ENCODE data around the gene AK8. TPM values are rescaled to one million over a fixed set of nuclear protein-coding genes. Genes with fewer than 3 reads are reported as not detected.

The AK8 gene
- total RNA-seq, 1 experiment from 2014 or later = not detected

GRCh38 chr9:132820169-132820944 is 57.7 kb downstream of the AK8 start:
- H3K27me3 ChIP-seq (replicated peaks; ENCODE audit: insufficient read depth, low read depth, low read length, poor library complexity) = peaks cover 54% of the 10 kb centered on the region
- no peak overlapping the region for H3K27ac ChIP-seq (ENCODE audit: low read depth, low read length, poor library complexity, severe bottlenecking)
- no peak for TF ChIP-seq CTCF (conservative IDR thresholded peaks at IDR 0.05; ENCODE audit: low read depth, low read length)
- TF ChIP-seq EZH2 (IDR thresholded peaks at IDR 0.05; ENCODE audit: borderline replicate concordance, low read depth, low read length, poor library complexity, severe bottlenecking) = no peak
- no peaks in the 10 kb centered on the region for H3K36me3 ChIP-seq (ENCODE audit: insufficient read depth, low read length, poor library complexity, severe bottlenecking)
- CTCF ChIA-PET = interaction anchor here (0.6 kb wide), 1 partner anchor 1517 kb away, joined by 5 read pairs; no protein-coding TSS in a partner anchor
- no peaks in the 10 kb centered on the region for H3K4me1 ChIP-seq (ENCODE audit: insufficient read depth, low read length, poor library complexity, severe bottlenecking)
- no peak for DNase-seq (ENCODE audit: low spot score)
- no peak overlapping the region for H3K4me3 ChIP-seq (ENCODE audit: low read depth, low read length, poor library complexity, severe bottlenecking)
- H3K9me3 ChIP-seq (ENCODE audit: low read depth, low read length, poor library complexity, severe bottlenecking) = no peaks in the 10 kb centered on the region
- intact Hi-C loops (cut with micrococcal nuclease; ENCODE audit: unreplicated experiment) = no loop called here
- POLR2A ChIA-PET (ENCODE audit: low non-redundant PET) = no interaction called here
- BruUV-seq (replicated peaks) = no TSS peak

- Histone ChIP-seq H3K27ac (ENCODE audit: low read depth, low read length, poor library complexity, severe bottlenecking) (no peak overlapping the region), H3K4me3 (ENCODE audit: low read depth, low read length, poor library complexity, severe bottlenecking) (no peak overlapping the region), H3K36me3 (ENCODE audit: insufficient read depth, low read length, poor library complexity, severe bottlenecking) (no peaks in the 10 kb centered on the region), H3K9me3 (ENCODE audit: low read depth, low read length, poor library complexity, severe bottlenecking) (no peaks in the 10 kb centered on the region), H3K4me1 (ENCODE audit: insufficient read depth, low read length, poor library complexity, severe bottlenecking) (no peaks in the 10 kb centered on the region), H3K27me3 (replicated peaks; ENCODE audit: insufficient read depth, low read depth, low read length, poor library complexity) (peaks cover 44% of the 10 kb centered on the region)
- intact Hi-C loops (cut with micrococcal nuclease; ENCODE audit: unreplicated experiment) = no loop called here
- no peak for DNase-seq (ENCODE audit: low spot score)
- POLR2A ChIA-PET (ENCODE audit: low non-redundant PET) = no interaction called here
- CTCF ChIA-PET = no interaction called here
- BruUV-seq (replicated peaks) = no TSS peak
- no peak for TF ChIP-seq CTCF (conservative IDR thresholded peaks at IDR 0.05; ENCODE audit: low read depth, low read length)
- TF ChIP-seq EZH2 (IDR thresholded peaks at IDR 0.05; ENCODE audit: borderline replicate concordance, low read depth, low read length, poor library complexity, severe bottlenecking) = no peak
These were observed 59.5 kb downstream of the AK8 start for GRCh38 chr9:132818588-132818987.

GRCh38 chr9:132814937-132815336 is 63.1 kb downstream of the AK8 start:
- no TSS peak for BruUV-seq (replicated peaks)
- no peak for TF ChIP-seq EZH2 (IDR thresholded peaks at IDR 0.05; ENCODE audit: borderline replicate concordance, low read depth, low read length, poor library complexity, severe bottlenecking)
- CTCF ChIA-PET = no interaction called here
- intact Hi-C loops (cut with micrococcal nuclease; ENCODE audit: unreplicated experiment) = no loop called here
- H3K4me1 ChIP-seq (ENCODE audit: insufficient read depth, low read length, poor library complexity, severe bottlenecking) = no peaks in the 10 kb centered on the region
- H3K27ac ChIP-seq (ENCODE audit: low read depth, low read length, poor library complexity, severe bottlenecking) = no peak overlapping the region
- POLR2A ChIA-PET (ENCODE audit: low non-redundant PET) = no interaction called here
- H3K27me3 ChIP-seq (replicated peaks; ENCODE audit: insufficient read depth, low read depth, low read length, poor library complexity) = peaks cover 39% of the 10 kb centered on the region
- H3K4me3 ChIP-seq (ENCODE audit: low read depth, low read length, poor library complexity, severe bottlenecking) = no peak overlapping the region
- no peaks in the 10 kb centered on the region for H3K9me3 ChIP-seq (ENCODE audit: low read depth, low read length, poor library complexity, severe bottlenecking)
- H3K36me3 ChIP-seq (ENCODE audit: insufficient read depth, low read length, poor library complexity, severe bottlenecking) = no peaks in the 10 kb centered on the region
- no peak for DNase-seq (ENCODE audit: low spot score)
